ENCODE measurements around the gene DENND2A. TPM values are rescaled to one million over a fixed set of nuclear protein-coding genes. Genes with fewer than 3 reads are reported as not detected.

Gene DENND2A
- total and polyA plus RNA-seq, 2 experiments from 2014 or later, result 6.7 to 8.4 TPM

- Histone ChIP-seq H4K20me1 (ENCODE audit: insufficient read depth, poor library complexity, severe bottlenecking) (no peaks in the 10 kb centered on the region), H3K79me2 (no peaks in the 10 kb centered on the region), H3K27ac (no peak overlapping the region), H3K9me2 (replicated peaks; ENCODE audit: insufficient read depth) (no peaks in the 10 kb centered on the region), H3K36me3 (replicated peaks; ENCODE audit: insufficient read depth, low read depth) (no peaks in the 10 kb centered on the region), H3K27me3 (no peaks in the 10 kb centered on the region), H3K9me3 (ENCODE audit: low read depth) (no peaks in the 10 kb centered on the region), H3K4me2 (peak overlapping the region; percentile 99), H3K4me3 (no peak overlapping the region), H3K4me1 (ENCODE audit: insufficient read depth) (peaks cover 14% of the 10 kb centered on the region), H2AFZ (no peak overlapping the region)
- TF ChIP-seq EZH2 (IDR thresholded peaks at IDR 0.05; ENCODE audit: borderline replicate concordance) (no peak), EZH2phosphoT487 (IDR thresholded peaks at IDR 0.05; ENCODE audit: low read depth, severe bottlenecking, unreplicated experiment) (no peak), CTCF (IDR thresholded peaks at IDR 0.05; ENCODE audit: poor library complexity) (no peak)
- 94% methylated on average over 5 of the region's 5 CpGs for WGBS (ENCODE audit: low lambda C conversion rate, missing lambda C conversion rate)
- DNase-seq (ENCODE audit: low spot score), result no peak
Observed at GRCh38 chr7:140674356-140674800, 33.8 kb upstream of the DENND2A start.

GRCh38 chr7:140673774-140674155 lies 33.2 kb upstream of the DENND2A start:
- Histone ChIP-seq H3K79me2 (no peaks in the 10 kb centered on the region), H3K9me3 (ENCODE audit: low read depth) (no peaks in the 10 kb centered on the region), H2AFZ (peak overlapping the region; percentile 94), H3K4me3 (peak overlapping the region; percentile 91), H4K20me1 (ENCODE audit: insufficient read depth, poor library complexity, severe bottlenecking) (no peaks in the 10 kb centered on the region), H3K27me3 (no peaks in the 10 kb centered on the region), H3K9me2 (replicated peaks; ENCODE audit: insufficient read depth) (no peaks in the 10 kb centered on the region), H3K27ac (peak overlapping the region; percentile 80), H3K4me2 (peak overlapping the region; percentile 99), H3K36me3 (replicated peaks; ENCODE audit: insufficient read depth, low read depth) (no peaks in the 10 kb centered on the region), H3K4me1 (ENCODE audit: insufficient read depth) (peaks cover 14% of the 10 kb centered on the region)
- TF ChIP-seq CTCF (IDR thresholded peaks at IDR 0.05; ENCODE audit: poor library complexity) (no peak), EZH2phosphoT487 (IDR thresholded peaks at IDR 0.05; ENCODE audit: low read depth, severe bottlenecking, unreplicated experiment) (no peak), EZH2 (IDR thresholded peaks at IDR 0.05; ENCODE audit: borderline replicate concordance) (no peak)
- DNase-seq (ENCODE audit: low spot score), result no peak
- 56% methylated on average over 18 of the region's 18 CpGs for WGBS (ENCODE audit: low lambda C conversion rate, missing lambda C conversion rate)

GRCh38 chr7:140673063-140673773 lies 32.6 kb upstream of the DENND2A start:
- no peaks in the 10 kb centered on the region for H3K9me3 ChIP-seq (ENCODE audit: low read depth)
- peaks cover 14% of the 10 kb centered on the region for H3K4me1 ChIP-seq (ENCODE audit: insufficient read depth)
- H3K9me2 ChIP-seq (replicated peaks; ENCODE audit: insufficient read depth), result no peaks in the 10 kb centered on the region
- H3K79me2 ChIP-seq, result no peaks in the 10 kb centered on the region
- no peaks in the 10 kb centered on the region for H4K20me1 ChIP-seq (ENCODE audit: insufficient read depth, poor library complexity, severe bottlenecking)
- TF ChIP-seq EZH2 (IDR thresholded peaks at IDR 0.05; ENCODE audit: borderline replicate concordance) (no peak), CTCF (IDR thresholded peaks at IDR 0.05; ENCODE audit: poor library complexity) (peak; percentile 7)
- peak overlapping the region; percentile 94 for H2AFZ ChIP-seq
- no peaks in the 10 kb centered on the region for H3K27me3 ChIP-seq
- H3K27ac ChIP-seq, result peak overlapping the region; percentile 80
- H3K4me3 ChIP-seq, result peak overlapping the region; percentile 91
- DNase-seq (ENCODE audit: low spot score), result peak; percentile 77
- H3K36me3 ChIP-seq (replicated peaks; ENCODE audit: insufficient read depth, low read depth), result no peaks in the 10 kb centered on the region
- WGBS (ENCODE audit: low lambda C conversion rate, missing lambda C conversion rate), result under 1% methylated on average over 56 of the region's 72 CpGs
- peak overlapping the region; percentile 99 for H3K4me2 ChIP-seq

All from hepatocyte (in vitro differentiated cells).